Osteocyte (in vitro differentiated cells): ENCODE results near the gene CASP7. TPM values are rescaled to one million over a fixed set of nuclear protein-coding genes. Genes with fewer than 3 reads are reported as not detected.

ENCODE experiments used
- DNase-seq: peaks from one replicate; pipeline ENCODE4 v3.0.0; 2021; ENCODE audit warnings: mixed read lengths; ENCODE audit not compliant: unreplicated experiment; ENCODE audit errors: extremely low spot score
- H3K27ac Mint-ChIP-seq: one replicate; pipeline ENCODE4 v1.8.0; 2021; ENCODE audit warnings: mild to moderate bottlenecking, mixed read lengths; ENCODE audit not compliant: unreplicated experiment
- H3K27me3 Mint-ChIP-seq: one replicate; pipeline ENCODE4 v1.8.0; 2021; ENCODE audit warnings: mixed read lengths; ENCODE audit not compliant: unreplicated experiment
- H3K36me3 Mint-ChIP-seq: one replicate; pipeline ENCODE4 v1.8.0; 2021; ENCODE audit warnings: mixed read lengths; ENCODE audit not compliant: unreplicated experiment
- H3K4me1 Mint-ChIP-seq: one replicate; pipeline ENCODE4 v1.8.0; 2021; ENCODE audit warnings: mixed read lengths; ENCODE audit not compliant: unreplicated experiment
- H3K4me3 Mint-ChIP-seq: one replicate; pipeline ENCODE4 v1.8.0; 2021; ENCODE audit warnings: mild to moderate bottlenecking, moderate library complexity, mixed read lengths; ENCODE audit not compliant: unreplicated experiment
- H3K9me3 Mint-ChIP-seq: one replicate; pipeline ENCODE4 v1.8.0; 2021; ENCODE audit warnings: mixed read lengths; ENCODE audit not compliant: unreplicated experiment
- CTCF ChIP-seq: fragments of 200-600 bp; sonication (generic); IDR thresholded peaks from 2 replicates; pipeline ENCODE4 v1.5.0; 2021; ENCODE audit warnings: antibody characterized with exemption, mild to moderate bottlenecking, moderate library complexity
- long read RNA-seq: library from polyadenylated mRNA; unstranded; transcript quantifications from one replicate; pipeline ENCODE4 v2.0.0, GENCODE V29; 2021
- total RNA-seq: library from RNA; stranded (reverse); gene quantifications from 2 replicates; pipeline ENCODE4 v1.2.1, GENCODE V29; 2021

The CASP7 gene
- 30.1 and 34.2 TPM in 2 replicates for total RNA-seq
- long read RNA-seq, transcript CASP7-202 (8 exons, 2,421 nt) = minor isoform, 13 of 396 reads
- long read RNA-seq, transcript CASP7-203 (7 exons, 2,377 nt) = major isoform, 237 of 396 reads
- long read RNA-seq, transcript CASP7-211 (7 exons, 2,467 nt) = minor isoform, 98 of 396 reads
- long read RNA-seq, partial matches to known transcripts = 11 of 396 reads
- long read RNA-seq, other reads (novel, unspliced or antisense) = 34 of 396 reads

GRCh38 chr10:113679463-113680189, at the start of gene CASP7:
Gene CASP7 (plus strand): TSS chr10:113679912. CDS start chr10:113697494, 17,582 bp downstream.
- Mint-ChIP-seq H3K9me3 (peaks cover 8% of the 10 kb centered on the region), H3K36me3 (peaks cover 11% of the 10 kb centered on the region), H3K27me3 (peaks cover 12% of the 10 kb centered on the region), H3K4me3 (peak within 1 kb of the TSS; percentile 95), H3K27ac (peak within 1 kb of the TSS; percentile 95), H3K4me1 (peaks cover 25% of the 10 kb centered on the region)
- peak; percentile 92 for DNase-seq
- no peak for TF ChIP-seq CTCF

GRCh38 chr10:113630929-113631533, 48.7 kb upstream of the CASP7 start:
- peaks cover 17% of the 10 kb centered on the region for H3K4me1 Mint-ChIP-seq
- H3K36me3 Mint-ChIP-seq = no peaks in the 10 kb centered on the region
- H3K27ac Mint-ChIP-seq = no peak overlapping the region
- peaks cover 14% of the 10 kb centered on the region for H3K9me3 Mint-ChIP-seq
- H3K4me3 Mint-ChIP-seq = no peak overlapping the region
- H3K27me3 Mint-ChIP-seq = peaks cover 3% of the 10 kb centered on the region
- no peak for DNase-seq
- no peak for TF ChIP-seq CTCF

GRCh38 chr10:113631684-113632367, 47.9 kb upstream of the CASP7 start:
- DNase-seq = no peak
- H3K27ac Mint-ChIP-seq = no peak overlapping the region
- H3K4me3 Mint-ChIP-seq = no peak overlapping the region
- peaks cover 17% of the 10 kb centered on the region for H3K9me3 Mint-ChIP-seq
- no peak for TF ChIP-seq CTCF
- H3K27me3 Mint-ChIP-seq = peaks cover 3% of the 10 kb centered on the region
- peaks cover 12% of the 10 kb centered on the region for H3K4me1 Mint-ChIP-seq
- H3K36me3 Mint-ChIP-seq = no peaks in the 10 kb centered on the region

GRCh38 chr10:113639966-113640365, 39.7 kb upstream of the CASP7 start:
- no peak for DNase-seq
- H3K27ac Mint-ChIP-seq = no peak overlapping the region
- no peak overlapping the region for H3K4me3 Mint-ChIP-seq
- no peaks in the 10 kb centered on the region for H3K36me3 Mint-ChIP-seq
- H3K9me3 Mint-ChIP-seq = peaks cover 7% of the 10 kb centered on the region
- H3K27me3 Mint-ChIP-seq = peaks cover 49% of the 10 kb centered on the region
- no peak for TF ChIP-seq CTCF
- H3K4me1 Mint-ChIP-seq = peaks cover 8% of the 10 kb centered on the region

GRCh38 chr10:113641702-113642101, 38.0 kb upstream of the CASP7 start:
- no peaks in the 10 kb centered on the region for H3K36me3 Mint-ChIP-seq
- H3K27ac Mint-ChIP-seq = no peak overlapping the region
- H3K4me1 Mint-ChIP-seq = peaks cover 8% of the 10 kb centered on the region
- no peak overlapping the region for H3K4me3 Mint-ChIP-seq
- no peak for TF ChIP-seq CTCF
- H3K27me3 Mint-ChIP-seq = peaks cover 59% of the 10 kb centered on the region
- H3K9me3 Mint-ChIP-seq = no peaks in the 10 kb centered on the region
- no peak for DNase-seq
